Melanocyte of skin (primary cell): Measurements from ENCODE around the gene PATL2. TPM values are rescaled to one million over a fixed set of nuclear protein-coding genes. Genes with fewer than 3 reads are reported as not detected.

Source experiments
- small RNA-seq, 2 donors: library from RNA; depleted of rRNA; stranded (forward); fragments of <200 nt; gene quantifications; one replicate each; pipeline ENCODE3, GENCODE V24; 2012
- total RNA-seq, 2 donors: library from RNA; depleted of rRNA; stranded (reverse); fragments of >200 nt; gene quantifications; 2 replicates each; pipeline ENCODE4 v1.2.3, GENCODE V29; 2012

Gene PATL2
- total RNA-seq = 1 to 10 TPM; 3.0 to 4.5 TPM

GRCh38 chr15:44711096-44711742, at the start of gene PATL2, which contains the start of gene B2M:
TSS of gene PATL2 (minus strand) at chr15:44711323. CDS start at chr15:44676490, 34,833 bp downstream.
TSS of gene B2M (plus strand) at chr15:44711517. CDS start at chr15:44711547, 30 bp downstream.

GRCh38 chr15:44736181-44736765, 25.1 kb upstream of the PATL2 start, which contains the start of gene TRIM69:
TSS of gene TRIM69 (plus strand) at chr15:44736528. CDS start at chr15:44736705, 177 bp downstream.

GRCh38 chr15:44663410-44664308, 47.5 kb downstream of the PATL2 start, which contains the start of gene SPG11:
TSS of gene SPG11 (minus strand) at chr15:44663662. CDS start at chr15:44663647, 15 bp downstream.

Small RNAs within 50 kb of the gene (small RNA-seq; reads per million reads assigned to genes)
- 0 reads per million in 2 donors for gene RF00019

Other genes starting within 250 kb of the PATL2 start
- gene EIF3J, start 174.2 kb downstream of the PATL2 start, total RNA-seq = 10 to 100 TPM; 21.3 to 46.6 TPM
- 10 to 100 TPM; 69.6 to 70.2 TPM for gene SPG11, start 47.7 kb downstream of the PATL2 start, total RNA-seq
- gene B2M, start 194 bp upstream of the PATL2 start, total RNA-seq = 1,000 to 10,000 TPM; 3,703 to 7,636 TPM
- 10 to 100 TPM; 68.8 to 69.3 TPM for gene TRIM69, start 25.2 kb upstream of the PATL2 start, total RNA-seq
- gene TERB2, start 245.4 kb upstream of the PATL2 start, total RNA-seq = not detected